ENCODE results near the gene TSC2. TPM values are rescaled to one million over a fixed set of nuclear protein-coding genes. Genes with fewer than 3 reads are reported as not detected.

TSC2 gene
- total RNA-seq, 8 experiments from 2014 or later, result 28.1 to 102 (median 53.2) TPM

DNA sequence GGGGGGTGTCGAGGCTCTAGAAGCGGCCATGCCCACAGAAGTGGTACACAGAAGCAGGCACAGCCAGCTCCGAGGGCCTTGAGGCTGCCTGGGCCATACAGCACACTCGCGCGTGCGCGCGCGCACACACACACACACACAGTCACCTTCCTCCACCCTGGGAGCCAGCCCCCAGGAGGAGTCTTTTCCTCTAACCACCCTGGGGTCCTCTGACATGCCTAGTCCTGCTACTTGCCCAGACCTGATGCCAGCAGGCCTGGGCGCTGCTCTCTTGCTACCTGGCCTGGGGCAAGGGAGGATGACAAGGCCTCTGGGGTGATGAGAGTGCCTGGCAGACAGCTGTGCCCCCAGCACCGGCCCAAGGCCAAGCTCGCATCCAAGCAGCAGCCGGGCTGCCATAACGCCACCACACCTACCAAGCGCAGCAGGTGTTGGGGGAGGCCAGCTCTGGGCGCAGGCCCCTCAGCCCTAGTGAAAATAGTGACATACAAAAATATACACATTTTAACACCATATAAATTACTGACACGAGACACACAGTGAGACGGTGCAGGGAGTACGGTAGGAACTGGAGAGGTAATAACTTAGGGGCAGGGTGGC is 41.1 kb downstream of the TSC2 start:
- no peak overlapping the region for H3K4me3 ChIP-seq
- no peak for ATAC-seq (replicated peaks in 6 of 8)
- 83 to 100% (median 98%) methylated on average over 1 to 11 of the region's 20 CpGs; no CpG with 5 or more reads in 5 of the 10 experiments for WGBS, 10 experiments
- in situ Hi-C loops (cut with MboI; ENCODE audit: low pct_unique_long_range_greater_than_20kb in 2 of 9, low sequenced_read_pairs in 9 of 9, unreplicated experiment in 9 of 9), result no loop called here
- H3K4me1 ChIP-seq (replicated peaks in 1 of 2), result peaks cover 14 to 15% of the 10 kb centered on the region in 2 donors
- H3K27ac ChIP-seq, result no peak overlapping the region

DNA sequence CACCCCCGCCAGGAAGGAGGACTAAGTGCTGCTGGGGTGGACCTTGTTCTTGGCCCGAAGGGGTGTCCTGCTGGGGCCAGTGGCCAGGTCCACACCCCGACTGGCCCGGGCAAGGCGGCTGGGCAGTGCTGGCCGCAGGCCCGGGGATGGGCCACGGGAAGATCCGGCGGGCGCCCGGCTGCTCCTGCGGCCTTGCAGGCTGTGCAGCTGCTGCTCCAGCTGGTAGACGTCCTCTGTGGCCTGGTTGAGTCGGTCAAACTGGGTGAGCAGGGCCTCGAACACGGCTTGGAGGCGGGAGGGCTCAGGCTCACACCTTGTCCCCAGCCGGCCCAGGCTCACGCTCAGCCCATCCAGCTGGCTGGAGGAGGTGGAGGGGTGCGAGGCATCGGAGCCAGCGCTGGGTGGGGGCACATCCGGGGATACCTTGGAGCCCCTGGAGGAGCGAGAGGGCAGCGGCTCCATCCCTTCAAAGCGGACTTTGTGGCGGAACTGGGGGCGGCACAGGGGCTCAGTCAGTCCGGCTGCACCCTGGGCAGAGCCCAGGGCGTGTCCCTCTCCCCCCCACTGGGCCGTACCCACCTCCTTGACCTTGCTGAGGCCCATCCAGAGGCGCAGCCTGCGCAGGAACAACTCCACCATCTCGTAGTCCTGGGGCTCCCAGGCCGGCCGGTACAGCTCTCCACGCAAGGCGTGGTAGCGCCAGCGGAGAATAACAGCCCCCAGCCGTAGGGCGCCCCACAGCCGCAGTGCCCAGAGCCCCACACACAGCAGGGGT is 42.1 kb downstream of the TSC2 start:
- in situ Hi-C loops (cut with MboI; ENCODE audit: low pct_unique_long_range_greater_than_20kb in 2 of 9, low sequenced_read_pairs in 9 of 9, unreplicated experiment in 9 of 9), result no loop called here
- no peak overlapping the region for H3K4me3 ChIP-seq
- no peak overlapping the region for H3K27ac ChIP-seq
- ATAC-seq (replicated peaks in 6 of 8), result no peak
- H3K4me1 ChIP-seq (replicated peaks in 1 of 2), result peaks cover 14 to 15% of the 10 kb centered on the region in 2 donors
- 40 to 97% methylated on average over 1 to 5 of the region's 44 CpGs; no CpG with 5 or more reads in 8 of the 10 experiments for WGBS, 10 experiments

DNA sequence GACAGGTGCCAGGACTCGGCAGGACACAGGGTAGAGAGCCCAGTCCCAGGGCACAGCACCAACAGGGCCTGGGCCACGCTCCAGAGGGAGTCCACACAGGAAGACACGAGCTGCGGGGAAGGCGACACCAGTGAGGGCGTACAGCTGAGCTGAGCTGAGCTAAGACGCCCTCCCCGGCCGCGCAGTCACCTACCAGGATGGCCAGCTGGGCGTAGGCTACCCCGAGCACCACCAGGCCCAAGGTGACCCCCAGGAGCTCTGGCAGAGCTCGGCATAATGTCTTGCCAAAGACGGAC is 42.6 kb downstream of the TSC2 start:
- peak overlapping the region in 1 of 2 donors; percentile 38 for H3K27ac ChIP-seq
- WGBS, 10 experiments, result 95% methylated on average over 4 of the region's 14 CpGs; no CpG with 5 or more reads in 9 of the 10 experiments
- ATAC-seq (replicated peaks in 6 of 8), result no peak
- in situ Hi-C loops (cut with MboI; ENCODE audit: low pct_unique_long_range_greater_than_20kb in 2 of 9, low sequenced_read_pairs in 9 of 9, unreplicated experiment in 9 of 9), result no loop called here
- H3K4me1 ChIP-seq (replicated peaks in 1 of 2), result peaks cover 14 to 15% of the 10 kb centered on the region in 2 donors
- no peak overlapping the region for H3K4me3 ChIP-seq

DNA sequence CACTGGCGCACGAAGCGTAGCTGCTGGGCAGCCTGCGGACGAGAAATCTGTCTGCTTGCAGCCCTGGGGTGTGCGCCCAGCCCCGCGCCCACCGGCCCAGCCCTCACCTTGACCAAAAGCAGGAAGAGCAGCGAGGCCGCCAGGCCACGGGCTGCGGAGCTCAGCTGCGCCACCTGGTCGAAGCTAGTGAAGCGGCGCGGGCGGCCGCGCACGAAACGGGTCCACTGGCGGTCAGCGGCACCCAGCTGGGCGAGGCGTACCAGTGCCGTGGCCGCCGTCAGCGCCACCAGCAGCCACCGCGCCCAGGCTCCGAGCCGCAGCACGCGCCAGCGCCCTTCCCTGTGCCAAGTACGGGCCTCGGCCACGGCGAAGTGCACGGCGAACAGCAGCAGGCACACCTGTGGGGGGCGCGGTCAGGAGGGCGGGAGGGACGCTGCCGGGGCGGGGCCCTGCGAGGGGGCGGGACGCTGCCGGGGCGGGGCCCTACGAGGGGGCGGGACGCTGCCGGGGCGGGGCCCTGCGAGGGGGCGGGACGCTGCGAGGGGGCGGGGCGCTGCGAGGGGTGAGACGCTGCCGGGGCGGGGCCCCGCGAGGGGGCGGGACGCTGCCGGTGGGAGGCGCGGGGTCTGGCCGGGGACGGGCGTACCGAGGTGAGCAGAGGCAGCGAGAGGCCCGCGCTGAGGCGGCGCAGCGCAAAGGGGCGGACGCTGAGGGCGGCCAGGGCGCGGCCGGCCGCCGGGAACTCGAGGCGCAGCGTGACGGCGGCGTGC is 43.2 kb downstream of the TSC2 start:
- peak overlapping the region in 1 of 2 donors; percentile 66 for H3K27ac ChIP-seq
- in situ Hi-C loops (cut with MboI; ENCODE audit: low pct_unique_long_range_greater_than_20kb in 2 of 9, low sequenced_read_pairs in 9 of 9, unreplicated experiment in 9 of 9), result no loop called here
- WGBS, 10 experiments, result 100% methylated on average over 1 to 2 of the region's 101 CpGs; no CpG with 5 or more reads in 8 of the 10 experiments
- peaks cover 14 to 15% of the 10 kb centered on the region in 2 donors for H3K4me1 ChIP-seq (replicated peaks in 1 of 2)
- peak overlapping the region in 1 of 5 donors; percentile 16 for H3K4me3 ChIP-seq
- ATAC-seq (replicated peaks in 6 of 8), result peak in 6 of 8 experiments; percentile 15 to 86 (median 81)

DNA sequence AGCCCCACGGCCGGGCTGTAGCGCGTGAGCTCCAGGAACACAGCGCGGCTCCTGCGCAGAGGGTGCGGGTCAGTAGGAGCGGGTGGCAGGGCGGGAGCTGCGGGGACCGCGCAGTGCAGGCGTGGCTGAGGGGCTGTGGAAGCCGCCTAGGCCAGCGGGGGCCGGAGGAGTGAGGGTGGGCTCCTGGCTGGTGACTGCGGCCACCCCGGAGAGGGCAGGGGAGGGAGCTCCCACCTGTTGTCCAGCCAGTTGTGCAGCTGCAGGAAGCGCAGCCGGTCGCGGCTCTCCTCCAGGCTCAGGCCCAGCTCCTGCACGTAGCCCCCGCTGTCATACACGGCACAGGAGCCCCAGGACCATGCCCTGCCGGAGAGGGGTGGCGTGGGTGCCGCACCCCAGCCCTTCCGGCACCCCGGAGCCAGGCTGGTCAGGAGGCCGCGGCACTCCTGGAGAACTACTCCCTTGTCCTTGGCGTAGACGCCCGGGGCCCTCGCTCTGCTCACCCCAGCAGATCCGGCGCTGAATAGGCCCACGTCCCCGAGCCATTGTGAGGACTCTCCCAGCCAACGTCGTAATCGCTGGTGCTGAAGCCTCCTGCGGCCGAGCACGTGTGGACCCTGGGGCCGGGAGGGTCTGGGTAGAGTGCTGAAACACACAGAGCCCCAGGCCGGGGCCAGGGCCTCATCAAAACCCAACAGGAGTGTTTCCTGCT is 43.9 kb downstream of the TSC2 start:
- Histone ChIP-seq H3K27ac (peak overlapping the region; percentile 2 to 66), H3K4me3 (peak overlapping the region in 2 of 5 donors; percentile 11 to 16), H3K4me1 (replicated peaks in 1 of 2) (peaks cover 14 to 15% of the 10 kb centered on the region in 2 donors)
- in situ Hi-C loops (cut with MboI; ENCODE audit: low pct_unique_long_range_greater_than_20kb in 2 of 9, low sequenced_read_pairs in 9 of 9, unreplicated experiment in 9 of 9), result no loop called here
- ATAC-seq (replicated peaks in 6 of 8), result peak in 1 of 8 experiments; percentile 76
- WGBS, 10 experiments, result 53 to 80% methylated on average over 1 to 3 of the region's 49 CpGs; no CpG with 5 or more reads in 8 of the 10 experiments

DNA sequence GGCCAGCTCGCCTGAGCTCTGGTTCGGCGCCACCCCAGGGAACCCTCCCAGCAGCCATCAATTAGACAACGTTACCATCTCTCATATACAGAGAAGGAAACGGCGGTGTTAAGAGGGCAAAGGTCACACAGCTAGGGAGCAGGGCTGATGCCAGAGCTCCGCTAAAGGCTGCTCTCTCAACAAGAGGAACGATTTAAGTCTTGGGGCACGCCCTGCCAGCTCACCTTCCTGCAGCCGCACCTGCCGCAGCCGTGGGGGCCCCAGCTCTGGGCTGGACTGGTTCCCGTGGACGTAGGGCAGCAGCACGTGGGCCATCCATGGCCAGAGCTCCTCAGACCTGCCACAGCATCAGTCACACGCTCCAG is 44.5 kb downstream of the TSC2 start:
- ATAC-seq (replicated peaks in 6 of 8), result no peak
- peaks cover 14 to 15% of the 10 kb centered on the region in 2 donors for H3K4me1 ChIP-seq (replicated peaks in 1 of 2)
- peak overlapping the region in 1 of 2 donors; percentile 66 for H3K27ac ChIP-seq
- WGBS, 10 experiments, result 100% methylated on average over 1 to 2 of the region's 16 CpGs; no CpG with 5 or more reads in 8 of the 10 experiments
- in situ Hi-C loops (cut with MboI; ENCODE audit: low pct_unique_long_range_greater_than_20kb in 2 of 9, low sequenced_read_pairs in 9 of 9, unreplicated experiment in 9 of 9), result no loop called here
- H3K4me3 ChIP-seq, result no peak overlapping the region

DNA sequence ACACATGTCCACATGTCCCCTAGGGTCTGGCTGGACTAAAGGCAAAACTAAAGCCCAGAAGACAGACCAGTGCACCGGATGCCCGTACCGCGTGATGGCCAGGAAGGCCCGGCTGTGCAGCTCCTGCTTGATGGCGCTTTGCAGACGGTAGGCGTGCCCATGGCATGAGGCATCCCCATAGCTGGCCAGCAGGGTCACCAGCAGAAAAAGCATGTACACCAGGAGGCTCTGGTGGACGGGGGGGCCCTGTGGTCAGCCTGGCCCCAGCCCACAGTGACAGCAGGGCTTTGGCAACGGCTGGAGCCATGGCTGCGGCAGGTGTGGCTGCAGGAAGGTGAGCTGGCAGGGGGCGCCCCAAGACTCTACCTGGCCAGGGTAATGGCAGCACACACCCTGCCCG is 45.1 kb downstream of the TSC2 start:
- in situ Hi-C loops (cut with MboI; ENCODE audit: low pct_unique_long_range_greater_than_20kb in 2 of 9, low sequenced_read_pairs in 9 of 9, unreplicated experiment in 9 of 9), result no loop called here

DNA sequence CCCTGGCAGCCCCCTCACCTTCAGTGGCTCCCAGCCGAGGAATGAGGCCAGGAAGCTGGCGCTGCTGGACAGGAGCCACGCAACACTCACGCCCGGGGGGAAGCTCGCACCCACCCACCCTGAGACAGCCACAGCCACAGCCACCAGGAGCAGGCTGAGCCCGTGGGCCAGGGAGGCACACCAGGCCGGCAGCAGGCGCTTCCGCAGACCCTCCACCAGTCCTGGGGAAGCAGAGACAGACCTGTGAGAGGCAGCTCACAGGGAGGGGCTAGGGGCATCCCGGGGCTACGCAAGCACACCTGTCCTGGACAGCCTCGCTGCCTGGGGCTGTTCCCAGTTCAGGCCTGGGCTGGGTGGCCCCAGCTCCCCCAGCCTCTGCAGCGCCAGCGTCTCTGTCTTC is 46.0 kb downstream of the TSC2 start:
- peaks cover 14 to 15% of the 10 kb centered on the region in 2 donors for H3K4me1 ChIP-seq (replicated peaks in 1 of 2)
- in situ Hi-C loops (cut with MboI; ENCODE audit: low pct_unique_long_range_greater_than_20kb in 2 of 9, low sequenced_read_pairs in 9 of 9, unreplicated experiment in 9 of 9), result no loop called here
- WGBS, 10 experiments, result 60 to 96% methylated on average over 2 to 4 of the region's 15 CpGs; no CpG with 5 or more reads in 8 of the 10 experiments
- no peak overlapping the region for H3K4me3 ChIP-seq
- H3K27ac ChIP-seq, result no peak overlapping the region
- ATAC-seq (replicated peaks in 6 of 8), result no peak

More for the DNA sequence above, 45.1 kb downstream of the TSC2 start:
- Histone ChIP-seq H3K4me3 (no peak overlapping the region), H3K4me1 (replicated peaks in 1 of 2) (peaks cover 14 to 15% of the 10 kb centered on the region in 2 donors), H3K27ac (no peak overlapping the region)
- 60 to 100% (median 98%) methylated on average over 1 to 8 of the region's 13 CpGs; no CpG with 5 or more reads in 7 of the 10 experiments for WGBS, 10 experiments
- no peak for ATAC-seq (replicated peaks in 6 of 8)

DNA sequence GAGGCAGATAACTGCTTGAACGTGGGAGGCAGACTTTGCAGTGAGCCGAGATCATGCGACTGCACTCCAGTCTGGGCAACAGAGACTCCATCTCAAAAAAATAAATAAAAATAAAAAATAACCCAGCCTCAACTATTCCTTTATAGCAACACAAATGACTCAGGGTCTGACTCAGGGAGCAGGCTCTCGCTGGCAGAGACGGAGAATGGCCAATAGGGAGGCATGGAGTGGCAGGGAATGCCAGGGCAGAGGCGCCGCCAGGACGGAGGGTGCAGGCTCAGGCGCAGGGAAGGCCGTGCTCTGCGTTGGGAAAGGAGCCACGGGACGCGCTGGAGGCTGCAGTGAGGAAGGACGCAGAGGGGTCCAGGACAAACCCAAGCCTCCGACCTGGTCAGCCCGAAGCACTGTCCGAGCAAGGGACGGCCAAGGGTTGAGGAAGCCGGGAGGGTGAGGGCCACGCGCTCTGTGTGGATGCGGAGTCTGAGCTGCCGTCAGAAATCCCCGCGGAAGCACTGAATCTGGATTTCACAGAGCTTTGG is 47.6 kb downstream of the TSC2 start:
- no peak overlapping the region for H3K4me3 ChIP-seq
- peaks cover 14 to 15% of the 10 kb centered on the region in 2 donors for H3K4me1 ChIP-seq (replicated peaks in 1 of 2)
- WGBS, 10 experiments, result 65 to 100% (median 94%) methylated on average over 2 to 13 of the region's 26 CpGs; no CpG with 5 or more reads in 4 of the 10 experiments
- H3K27ac ChIP-seq, result no peak overlapping the region
- ATAC-seq (replicated peaks in 6 of 8), result no peak
- in situ Hi-C loops (cut with MboI; ENCODE audit: low pct_unique_long_range_greater_than_20kb in 2 of 9, low sequenced_read_pairs in 9 of 9, unreplicated experiment in 9 of 9), result no loop called here

DNA sequence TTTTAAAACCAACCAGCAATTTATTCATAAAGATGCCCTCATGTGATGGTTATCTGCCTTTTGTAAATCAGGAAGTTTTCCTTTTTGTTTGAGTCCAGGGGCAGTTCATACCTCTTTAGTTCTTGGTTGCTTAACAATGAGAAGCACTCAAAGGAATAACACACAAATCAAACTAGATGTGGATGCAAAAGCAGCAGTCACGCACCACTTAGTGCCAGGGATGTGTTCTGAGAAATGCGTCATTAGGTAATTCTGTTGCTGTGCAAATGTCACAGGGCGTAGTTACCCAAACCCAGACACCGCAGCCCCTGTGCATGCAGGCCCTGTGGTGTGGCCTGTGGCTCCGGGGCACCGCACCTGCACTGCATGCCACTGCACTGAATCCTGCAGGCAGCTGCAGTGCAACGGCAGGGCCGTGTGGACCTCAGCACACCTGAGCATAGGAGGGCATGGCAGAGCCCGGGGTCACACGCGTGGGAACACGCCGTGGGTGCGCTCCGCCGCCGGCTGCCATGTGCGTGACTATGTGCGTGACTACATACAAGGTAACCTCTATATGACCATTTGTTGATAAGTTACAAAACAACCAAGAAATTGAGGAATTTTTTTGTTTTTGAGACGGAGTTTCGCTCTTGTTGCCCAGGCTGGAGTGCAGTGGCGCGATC is 48.3 kb downstream of the TSC2 start:
- peak in 2 of 8 experiments; percentile 24 to 44 for ATAC-seq (replicated peaks in 6 of 8)

DNA sequence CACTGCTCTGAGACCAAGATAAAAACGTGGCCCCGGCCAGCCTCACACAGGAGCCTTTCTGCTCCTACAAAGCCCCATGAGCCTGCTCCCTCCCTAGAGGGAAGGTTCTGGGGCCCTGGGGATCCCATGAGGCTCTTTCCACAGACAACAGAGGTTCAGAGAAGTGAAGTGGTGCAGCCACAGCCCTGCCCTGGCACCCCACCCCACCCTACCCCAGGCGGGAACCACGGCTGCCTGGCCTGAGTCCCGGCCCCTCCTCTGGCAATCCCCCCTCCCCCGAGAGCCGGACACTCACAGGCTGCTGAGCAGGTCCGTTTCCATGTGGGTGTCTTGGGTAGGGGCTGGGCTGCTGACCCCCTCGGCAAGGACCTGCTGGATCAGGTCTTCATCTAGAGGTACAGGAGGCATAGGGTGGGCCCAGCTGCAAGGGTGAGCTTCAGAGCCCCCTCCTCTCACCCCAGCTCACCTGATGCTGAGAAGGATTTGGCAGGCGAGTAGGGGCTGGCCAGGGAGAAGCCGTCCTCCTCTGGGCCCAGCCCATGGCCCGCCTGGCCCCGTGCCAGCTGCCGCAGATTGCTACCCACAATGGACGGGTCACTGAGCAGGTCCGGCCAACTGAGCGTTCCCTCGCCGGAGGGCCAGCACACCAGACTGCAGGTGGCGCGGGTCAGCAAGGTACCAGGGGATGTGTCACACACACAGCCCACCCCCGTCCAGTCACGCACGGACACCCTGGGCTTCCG is 49.2 kb downstream of the TSC2 start:
- peak in 2 of 8 experiments; percentile 14 for ATAC-seq (replicated peaks in 6 of 8)
- Histone ChIP-seq H3K4me3 (no peak overlapping the region), H3K27ac (no peak overlapping the region), H3K4me1 (replicated peaks in 1 of 2) (peaks cover 8% of the 10 kb centered on the region in 2 donors)
- in situ Hi-C loops (cut with MboI; ENCODE audit: low pct_unique_long_range_greater_than_20kb in 2 of 9, low sequenced_read_pairs in 9 of 9, unreplicated experiment in 9 of 9), result no loop called here
- WGBS, 10 experiments, result 65 to 85% (median 74%) methylated on average over 2 to 4 of the region's 25 CpGs; no CpG with 5 or more reads in 7 of the 10 experiments

More for the DNA sequence above, 48.3 kb downstream of the TSC2 start:
- no peak overlapping the region for H3K4me3 ChIP-seq
- H3K27ac ChIP-seq, result no peak overlapping the region
- WGBS, 10 experiments, result 71 to 100% (median 100%) methylated on average over 1 to 22 of the region's 23 CpGs; no CpG with 5 or more reads in 3 of the 10 experiments
- H3K4me1 ChIP-seq (replicated peaks in 1 of 2), result peaks cover 14 to 15% of the 10 kb centered on the region in 2 donors
- in situ Hi-C loops (cut with MboI; ENCODE audit: low pct_unique_long_range_greater_than_20kb in 2 of 9, low sequenced_read_pairs in 9 of 9, unreplicated experiment in 9 of 9), result no loop called here

Measured in motor neuron (in vitro differentiated cells).